Anterior cingulate cortex (tissue), 58 donors: ENCODE measurements around the gene POU6F2.

ENCODE experiments used
- DNase-seq, 58 donors: peaks; one replicate each; lab custom pipeline; 2025; lab: John Stamatoyannopoulos, UW

The POU6F2 gene

GRCh38 chr7:39056153-39056552, 78.4 kb downstream of the POU6F2 start:
- DNase-seq: no peak

DNA sequence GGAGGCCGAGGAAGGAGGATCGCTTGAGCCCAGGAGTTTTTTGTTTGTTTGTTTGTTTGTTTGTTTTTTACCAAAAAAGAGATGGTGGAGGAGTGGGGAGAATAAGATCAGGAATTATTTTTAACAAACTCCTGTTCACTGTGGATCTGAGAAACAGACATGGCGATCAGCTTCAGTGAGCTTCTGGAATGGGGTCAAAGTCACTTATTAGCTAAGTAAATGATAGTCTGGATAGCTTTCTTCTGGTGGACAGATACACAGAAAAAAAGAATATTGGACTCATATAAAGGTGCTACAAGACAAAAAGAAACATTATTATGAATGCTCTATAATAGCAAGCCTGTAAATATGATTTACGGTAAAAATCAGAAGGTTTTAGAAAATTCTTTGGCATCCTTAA, 85.1 kb downstream of the POU6F2 start:
- no peak for DNase-seq

DNA sequence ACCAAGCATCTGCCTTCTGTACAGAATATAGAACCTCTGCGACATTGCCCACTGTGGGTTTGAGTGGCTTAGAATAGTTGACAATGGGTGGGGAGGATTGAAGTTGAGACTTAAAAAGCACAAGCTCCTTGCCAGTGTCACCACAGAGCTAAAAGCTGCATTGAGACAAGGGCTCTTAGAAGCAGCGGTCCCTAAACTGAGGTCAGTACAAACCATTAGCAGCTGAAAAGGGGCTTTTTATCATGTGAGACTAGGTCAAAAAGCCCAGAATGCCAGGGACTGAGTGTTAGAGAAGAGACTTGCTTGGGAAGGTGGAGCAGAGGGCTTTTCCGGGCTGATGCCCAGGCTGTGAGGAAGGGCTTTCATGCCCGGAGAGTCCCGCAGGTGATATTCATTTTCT, 91.3 kb downstream of the POU6F2 start:
- DNase-seq: no peak

GRCh38 chr7:39069896-39070881, 92.5 kb downstream of the POU6F2 start:
- DNase-seq: no peak

- DNase-seq: no peak
Measured at GRCh38 chr7:39071116-39071515, 93.4 kb downstream of the POU6F2 start.

DNA sequence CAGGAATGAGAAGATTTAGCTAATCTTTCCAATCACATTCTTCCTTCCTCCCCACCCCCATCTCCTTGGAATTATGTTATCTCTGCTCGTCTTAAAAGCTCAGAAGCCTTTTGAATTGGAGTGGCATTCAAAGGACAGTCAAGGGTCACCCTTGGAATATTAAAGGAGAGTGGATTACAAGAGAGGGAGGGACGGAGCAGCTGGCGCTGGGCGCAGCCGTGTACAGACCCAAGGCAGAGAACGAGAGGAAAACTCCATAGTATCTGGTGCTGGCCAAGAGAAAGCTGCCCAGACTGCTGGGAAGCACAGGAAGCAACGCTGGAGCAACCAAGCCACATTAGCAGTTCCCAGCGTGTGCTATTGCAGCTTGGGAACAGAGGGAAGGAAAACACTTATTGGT, 95.7 kb downstream of the POU6F2 start:
- peak in 13 of 58 donors; percentile 3 to 50 (median 16) for DNase-seq

- DNase-seq: no peak
Measured at GRCh38 chr7:39075210-39075609, 97.5 kb downstream of the POU6F2 start.

- no peak for DNase-seq
Measured at GRCh38 chr7:39083781-39084180, 106.1 kb downstream of the POU6F2 start.

DNA sequence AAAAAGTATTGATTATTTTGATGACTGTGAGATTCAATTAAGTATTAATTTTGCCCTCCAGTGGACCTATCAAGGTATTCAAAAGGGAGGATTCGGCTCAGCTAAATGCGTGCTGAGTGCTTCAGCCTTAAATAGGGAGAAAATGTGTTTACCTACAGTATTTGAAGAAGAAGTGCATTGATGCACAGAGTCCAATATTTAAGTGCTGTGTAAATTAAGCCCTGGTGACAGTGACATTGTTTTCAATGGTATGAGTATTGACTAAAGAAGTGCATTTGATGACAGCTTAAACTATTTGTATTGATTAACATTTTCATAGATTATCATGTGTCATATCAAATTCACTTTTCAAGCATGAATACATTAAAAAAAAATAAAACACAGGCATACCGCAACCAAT, 106.6 kb downstream of the POU6F2 start:
- DNase-seq: no peak

GRCh38 chr7:39085189-39085588, 107.5 kb downstream of the POU6F2 start:
- DNase-seq: no peak

- peak in 12 of 58 donors; percentile 6 to 45 (median 17) for DNase-seq
Measured at GRCh38 chr7:39085590-39086049, 107.9 kb downstream of the POU6F2 start.

DNA sequence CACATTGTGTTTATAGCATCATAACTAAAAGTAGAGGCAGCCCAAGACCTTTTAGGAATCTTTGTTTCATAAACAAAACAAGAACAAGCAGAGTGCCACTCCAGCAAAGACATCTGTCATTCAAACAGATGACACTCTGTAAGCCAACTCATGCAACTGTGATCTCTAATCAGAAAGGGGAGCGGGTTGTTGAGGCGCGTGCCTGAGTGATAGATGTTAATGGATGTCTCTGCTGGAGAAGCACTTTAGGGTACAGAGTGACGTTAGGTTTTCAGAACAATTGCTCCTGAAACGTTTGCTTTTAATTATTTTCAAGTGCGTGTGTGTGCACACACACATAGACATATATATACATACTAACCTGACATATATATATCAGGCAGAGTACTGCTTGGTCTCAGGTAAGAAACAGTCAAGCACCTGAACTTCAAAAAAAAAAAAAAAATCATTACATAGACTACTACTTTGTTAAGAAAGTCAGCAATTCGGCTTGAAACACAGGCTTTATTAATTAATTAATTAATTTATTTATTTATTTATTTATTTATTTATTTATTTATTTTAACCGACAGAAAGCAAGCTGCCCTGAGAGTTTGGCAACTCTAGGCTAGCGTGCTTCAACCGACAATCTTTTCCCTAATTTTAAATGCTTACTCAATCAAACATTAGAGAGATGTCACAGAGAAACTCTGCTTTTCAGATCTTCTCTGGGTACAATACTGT, 109.1 kb downstream of the POU6F2 start:
- DNase-seq: no peak

GRCh38 chr7:39088730-39089593, 111.3 kb downstream of the POU6F2 start:
- no peak for DNase-seq

GRCh38 chr7:39091145-39091544, 113.4 kb downstream of the POU6F2 start:
- DNase-seq: no peak

- no peak for DNase-seq
Measured at GRCh38 chr7:39091774-39092173, 114.1 kb downstream of the POU6F2 start.

GRCh38 chr7:39094731-39095130, 117.0 kb downstream of the POU6F2 start:
- DNase-seq: no peak

DNA sequence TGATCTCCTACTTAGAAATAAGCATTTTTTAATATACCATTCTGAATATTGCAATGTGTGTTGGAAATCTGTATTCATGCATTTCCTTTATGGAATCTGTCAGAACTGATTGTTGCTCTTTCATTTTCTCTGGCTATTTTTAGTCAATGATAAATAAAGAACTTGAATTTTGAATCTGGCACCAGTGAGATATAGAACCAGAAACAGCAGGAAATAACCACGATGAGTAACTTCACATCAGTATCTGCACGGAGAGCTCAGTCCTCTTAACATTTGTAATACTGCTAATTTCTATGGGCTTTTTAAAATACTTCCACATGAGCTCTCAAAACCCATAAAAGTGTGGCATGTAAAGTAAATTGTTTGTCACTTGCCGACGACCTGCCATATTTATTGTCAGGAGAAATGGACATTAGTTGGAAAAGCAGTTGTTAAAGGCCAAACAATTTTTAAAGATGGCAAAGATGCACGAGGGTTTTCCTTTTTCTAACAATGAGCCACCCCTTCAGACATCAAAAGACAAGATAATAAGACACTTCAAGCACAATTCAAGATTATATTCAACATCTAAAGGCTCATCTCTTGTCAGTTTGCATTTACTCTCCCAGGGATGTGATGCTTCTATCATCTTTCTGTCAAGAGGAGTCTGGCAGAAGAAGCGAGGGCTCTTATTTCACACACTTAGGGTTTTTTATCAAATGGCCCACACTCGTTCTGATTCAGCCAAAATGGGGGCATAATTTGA, 118.3 kb downstream of the POU6F2 start:
- no peak for DNase-seq

GRCh38 chr7:39098506-39098905, 120.8 kb downstream of the POU6F2 start:
- DNase-seq: no peak

DNA sequence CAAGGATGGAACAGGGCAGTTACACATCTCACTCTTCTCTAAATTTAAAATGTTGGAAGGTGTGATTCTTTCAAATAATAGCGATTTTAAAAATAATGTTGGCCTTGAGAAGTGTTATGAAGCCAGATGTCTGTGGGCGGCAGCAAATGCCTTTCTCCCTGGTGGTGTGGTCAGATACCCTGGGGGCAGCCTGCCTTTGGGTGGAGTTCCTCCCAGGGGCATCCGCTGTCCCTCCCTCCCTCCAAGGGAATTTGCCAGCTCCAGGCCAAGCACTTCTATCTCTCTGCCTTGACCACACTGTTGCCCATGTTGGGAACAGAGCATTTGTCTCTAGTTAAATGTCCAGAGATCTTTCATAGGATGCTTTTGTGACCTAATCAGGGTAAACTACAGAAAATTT, 121.4 kb downstream of the POU6F2 start:
- DNase-seq: no peak

DNA sequence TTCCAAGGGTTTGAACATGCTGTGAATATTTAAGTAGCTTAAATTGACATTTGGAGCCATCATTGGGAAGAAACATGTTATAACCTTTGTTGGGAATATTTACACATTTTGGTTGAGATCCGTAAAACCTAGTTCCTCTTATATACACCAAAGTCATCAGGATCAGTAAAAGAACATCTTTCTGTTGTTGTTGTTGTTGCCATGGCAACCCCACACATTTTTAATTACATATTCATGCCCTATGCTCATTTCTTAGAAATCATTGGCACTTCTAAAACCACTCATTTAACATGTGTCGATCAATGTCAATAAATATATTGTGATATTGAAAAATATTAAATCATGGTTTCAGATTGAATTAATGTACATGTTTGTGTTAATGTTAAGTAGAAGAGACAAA, 122.6 kb downstream of the POU6F2 start:
- no peak for DNase-seq
